SK-N-SH treated with all-trans-retinoic acid at 6 μM for 48 hours (cell line): ENCODE measurements around the gene APLF.

Experiments used
- ATAC-seq: fragments of 200-7000 bp; cut with Tn5 transposase; 3 replicates; pipeline ENCODE4 v1.9.1; 2020; ENCODE audit warnings: mild to moderate bottlenecking, moderate library complexity
- ARNTL ChIP-seq: fragments of 450-650 bp; formaldehyde crosslinking; IDR thresholded peaks from 2 replicates; pipeline ENCODE4 v1.5.0; 2020; ENCODE audit warnings: low read depth, mild to moderate bottlenecking, moderate library complexity, borderline replicate concordance
- BACH2 ChIP-seq: fragments of 250-450 bp; sonication (Bioruptor Pico); IDR thresholded peaks from 2 replicates; pipeline ENCODE4 v1.9.0; 2021; ENCODE audit warnings: mild to moderate bottlenecking, borderline replicate concordance
- CSDC2 ChIP-seq: fragments of 250-450 bp; sonication (Bioruptor Pico); IDR thresholded peaks from 2 replicates; pipeline ENCODE4 v1.5.0; 2020; ENCODE audit warnings: mild to moderate bottlenecking, moderate library complexity
- ESRRG ChIP-seq: fragments of 250-450 bp; sonication (Bioruptor Pico); IDR thresholded peaks from 2 replicates; pipeline ENCODE4 v1.6.1; 2021; ENCODE audit warnings: mild to moderate bottlenecking
- GLIS3 ChIP-seq: fragments of 250-450 bp; sonication (Bioruptor Pico); IDR thresholded peaks from 2 replicates; pipeline ENCODE4 v1.5.0; 2020; ENCODE audit warnings: mild to moderate bottlenecking, moderate library complexity
- ISL1 ChIP-seq: fragments of 250-450 bp; sonication (Bioruptor Pico); IDR thresholded peaks from 2 replicates; pipeline ENCODE4 v2.1.2; 2022; ENCODE audit warnings: mild to moderate bottlenecking, moderate library complexity
- OSR1 ChIP-seq: fragments of 250-450 bp; sonication (Bioruptor Pico); IDR thresholded peaks from 2 replicates; pipeline ENCODE4 v1.8.0; 2022; ENCODE audit warnings: moderate library complexity, mild to moderate bottlenecking, inconsistent platforms
- PPARA ChIP-seq: fragments of 250-450 bp; sonication (Bioruptor Pico); IDR thresholded peaks from 2 replicates; pipeline ENCODE4 v1.5.0; 2020; ENCODE audit warnings: mild to moderate bottlenecking, borderline replicate concordance
- RARB ChIP-seq: fragments of 250-450 bp; sonication (Bioruptor Pico); IDR thresholded peaks from 2 replicates; pipeline ENCODE4 v1.8.0; 2021; ENCODE audit warnings: mild to moderate bottlenecking, moderate library complexity
- SNAI2 ChIP-seq: fragments of 250-450 bp; sonication (Bioruptor Pico); IDR thresholded peaks from 2 replicates; pipeline ENCODE4 v1.5.0; 2020; ENCODE audit warnings: mild to moderate bottlenecking, moderate library complexity
- TCF4 ChIP-seq: fragments of 250-450 bp; sonication (Bioruptor Pico); IDR thresholded peaks from 2 replicates; pipeline ENCODE4 v1.8.0; 2021; ENCODE audit warnings: mild to moderate bottlenecking, moderate library complexity, borderline replicate concordance
- TOX ChIP-seq: fragments of 250-450 bp; sonication (Bioruptor Pico); IDR thresholded peaks from 2 replicates; pipeline ENCODE4 v1.8.0; 2021; ENCODE audit warnings: mild to moderate bottlenecking, moderate library complexity, borderline replicate concordance
- ZC3H10 ChIP-seq: fragments of 250-450 bp; sonication (Bioruptor Pico); IDR thresholded peaks from 2 replicates; pipeline ENCODE4 v1.5.1; 2021; ENCODE audit warnings: mild to moderate bottlenecking, moderate library complexity
- ZFP3 ChIP-seq: fragments of 250-450 bp; sonication (Bioruptor Pico); IDR thresholded peaks from 2 replicates; pipeline ENCODE4 v1.5.0; 2020; ENCODE audit warnings: mild to moderate bottlenecking, moderate library complexity
- ZFP30 ChIP-seq: fragments of 450-650 bp; formaldehyde crosslinking; IDR thresholded peaks from 2 replicates; pipeline ENCODE4 v1.5.0; 2022; ENCODE audit warnings: mild to moderate bottlenecking, moderate library complexity
- ZNF565 ChIP-seq: fragments of 450-650 bp; formaldehyde crosslinking; conservative IDR thresholded peaks from 2 replicates; pipeline ENCODE4 v1.5.0; 2020; ENCODE audit warnings: low read depth, mild to moderate bottlenecking, moderate library complexity
- ZNF70 ChIP-seq: fragments of 450-650 bp; formaldehyde crosslinking; IDR thresholded peaks from 2 replicates; pipeline ENCODE4 v1.5.0; 2020; ENCODE audit warnings: mild to moderate bottlenecking, moderate library complexity
- ZNF8 ChIP-seq: fragments of 450-650 bp; formaldehyde crosslinking; IDR thresholded peaks from 2 replicates; pipeline ENCODE4 v1.5.0; 2020; ENCODE audit warnings: mild to moderate bottlenecking, moderate library complexity
- TF ChIP-seq, protein P1 (sequence below): fragments of 250-450 bp; sonication (Bioruptor Pico); IDR thresholded peaks from 2 replicates; pipeline ENCODE4 v1.8.0; 2021; ENCODE audit warnings: low read depth, mild to moderate bottlenecking, moderate library complexity, borderline replicate concordance
- TF ChIP-seq, protein P2 (sequence below): fragments of 250-450 bp; sonication (Bioruptor Pico); IDR thresholded peaks from 2 replicates; pipeline ENCODE4 v1.5.1; 2021; ENCODE audit warnings: mild to moderate bottlenecking, moderate library complexity
- TF ChIP-seq, protein P3 (sequence below): fragments of 250-450 bp; sonication (Bioruptor Pico); IDR thresholded peaks from 2 replicates; pipeline ENCODE4 v1.5.1; 2020; ENCODE audit warnings: low read depth, mild to moderate bottlenecking, moderate library complexity
- TF ChIP-seq, protein P4 (sequence below): fragments of 250-450 bp; sonication (Bioruptor Pico); IDR thresholded peaks from 2 replicates; pipeline ENCODE4 v1.5.0; 2020; ENCODE audit warnings: mild to moderate bottlenecking, moderate library complexity
- TF ChIP-seq, protein P5 (sequence below): fragments of 250-450 bp; sonication (Bioruptor Pico); IDR thresholded peaks from 2 replicates; pipeline ENCODE4 v1.8.0; 2020; ENCODE audit warnings: mild to moderate bottlenecking, moderate library complexity, borderline replicate concordance

Gene APLF

DNA sequence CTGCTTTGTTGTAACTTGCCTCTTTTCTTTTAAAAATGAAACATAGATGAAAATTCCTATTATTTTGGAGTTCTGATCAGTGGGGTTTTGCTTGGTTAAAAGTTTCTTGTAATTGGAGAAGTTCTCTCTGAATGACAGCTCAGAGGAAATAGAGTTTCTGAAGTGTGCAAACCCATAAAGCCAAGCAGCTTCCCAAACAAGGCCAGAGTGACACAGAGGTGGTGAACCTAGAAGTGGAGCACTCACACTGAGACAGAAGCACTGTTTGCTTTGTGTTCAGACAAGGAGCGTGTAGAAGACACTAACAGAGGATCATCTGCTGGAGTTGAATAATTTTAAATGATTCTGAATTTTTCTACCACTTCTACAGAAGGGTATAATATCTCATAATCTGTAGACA is 49.5 kb upstream of the APLF start (continued):
- TF ChIP-seq, protein P1, sequence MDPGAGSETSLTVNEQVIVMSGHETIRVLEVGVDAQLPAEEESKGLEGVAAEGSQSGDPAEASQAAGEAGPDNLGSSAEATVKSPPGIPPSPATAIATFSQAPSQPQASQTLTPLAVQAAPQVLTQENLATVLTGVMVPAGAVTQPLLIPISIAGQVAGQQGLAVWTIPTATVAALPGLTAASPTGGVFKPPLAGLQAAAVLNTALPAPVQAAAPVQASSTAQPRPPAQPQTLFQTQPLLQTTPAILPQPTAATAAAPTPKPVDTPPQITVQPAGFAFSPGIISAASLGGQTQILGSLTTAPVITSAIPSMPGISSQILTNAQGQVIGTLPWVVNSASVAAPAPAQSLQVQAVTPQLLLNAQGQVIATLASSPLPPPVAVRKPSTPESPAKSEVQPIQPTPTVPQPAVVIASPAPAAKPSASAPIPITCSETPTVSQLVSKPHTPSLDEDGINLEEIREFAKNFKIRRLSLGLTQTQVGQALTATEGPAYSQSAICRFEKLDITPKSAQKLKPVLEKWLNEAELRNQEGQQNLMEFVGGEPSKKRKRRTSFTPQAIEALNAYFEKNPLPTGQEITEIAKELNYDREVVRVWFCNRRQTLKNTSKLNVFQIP (CRISPR knock-in tag): no peak
- no peak for TF ChIP-seq ZNF8 (CRISPR knock-in tag)
- TF ChIP-seq, protein P2, sequence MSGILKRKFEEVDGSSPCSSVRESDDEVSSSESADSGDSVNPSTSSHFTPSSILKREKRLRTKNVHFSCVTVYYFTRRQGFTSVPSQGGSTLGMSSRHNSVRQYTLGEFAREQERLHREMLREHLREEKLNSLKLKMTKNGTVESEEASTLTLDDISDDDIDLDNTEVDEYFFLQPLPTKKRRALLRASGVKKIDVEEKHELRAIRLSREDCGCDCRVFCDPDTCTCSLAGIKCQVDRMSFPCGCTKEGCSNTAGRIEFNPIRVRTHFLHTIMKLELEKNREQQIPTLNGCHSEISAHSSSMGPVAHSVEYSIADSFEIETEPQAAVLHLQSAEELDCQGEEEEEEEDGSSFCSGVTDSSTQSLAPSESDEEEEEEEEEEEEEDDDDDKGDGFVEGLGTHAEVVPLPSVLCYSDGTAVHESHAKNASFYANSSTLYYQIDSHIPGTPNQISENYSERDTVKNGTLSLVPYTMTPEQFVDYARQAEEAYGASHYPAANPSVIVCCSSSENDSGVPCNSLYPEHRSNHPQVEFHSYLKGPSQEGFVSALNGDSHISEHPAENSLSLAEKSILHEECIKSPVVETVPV (CRISPR knock-in tag): no peak
- no peak for TF ChIP-seq ARNTL (CRISPR knock-in tag)
- no peak for TF ChIP-seq ZFP30 (CRISPR knock-in tag)
- no peak for TF ChIP-seq CSDC2
- TF ChIP-seq TCF4: no peak
- TF ChIP-seq OSR1 (CRISPR knock-in tag): no peak
- no peak for TF ChIP-seq ZNF70 (CRISPR knock-in tag)
- no peak for TF ChIP-seq BACH2 (CRISPR knock-in tag)

DNA sequence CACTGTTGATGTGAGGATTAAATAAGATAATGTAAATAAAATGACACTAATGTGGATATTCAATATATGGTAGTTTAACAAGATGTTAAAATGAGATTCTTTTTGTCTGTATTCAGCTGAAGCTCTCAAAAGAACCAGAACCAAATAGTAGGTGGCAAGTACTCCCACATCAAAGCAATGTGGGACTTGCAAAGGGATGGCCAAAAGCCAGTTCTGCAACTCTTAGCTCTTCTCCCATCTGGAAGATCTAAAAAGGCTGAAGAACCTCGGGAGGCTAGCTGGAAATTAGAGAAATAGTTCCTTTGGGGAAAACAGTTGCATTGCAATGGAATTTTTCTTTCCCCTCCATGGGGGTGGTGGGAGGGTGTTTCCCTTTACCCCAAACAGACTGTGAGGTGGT is 49.0 kb upstream of the APLF start:
- no peak for ATAC-seq
- TF ChIP-seq ZFP3: no peak
- TF ChIP-seq ZC3H10 (CRISPR knock-in tag): no peak
- TF ChIP-seq RARB (CRISPR knock-in tag): no peak
- no peak for TF ChIP-seq PPARA (CRISPR knock-in tag)
- TF ChIP-seq OSR1 (CRISPR knock-in tag): no peak
- no peak for TF ChIP-seq ZNF70 (CRISPR knock-in tag)
- TF ChIP-seq, protein P1 (CRISPR knock-in tag): no peak
- TF ChIP-seq, protein P3, sequence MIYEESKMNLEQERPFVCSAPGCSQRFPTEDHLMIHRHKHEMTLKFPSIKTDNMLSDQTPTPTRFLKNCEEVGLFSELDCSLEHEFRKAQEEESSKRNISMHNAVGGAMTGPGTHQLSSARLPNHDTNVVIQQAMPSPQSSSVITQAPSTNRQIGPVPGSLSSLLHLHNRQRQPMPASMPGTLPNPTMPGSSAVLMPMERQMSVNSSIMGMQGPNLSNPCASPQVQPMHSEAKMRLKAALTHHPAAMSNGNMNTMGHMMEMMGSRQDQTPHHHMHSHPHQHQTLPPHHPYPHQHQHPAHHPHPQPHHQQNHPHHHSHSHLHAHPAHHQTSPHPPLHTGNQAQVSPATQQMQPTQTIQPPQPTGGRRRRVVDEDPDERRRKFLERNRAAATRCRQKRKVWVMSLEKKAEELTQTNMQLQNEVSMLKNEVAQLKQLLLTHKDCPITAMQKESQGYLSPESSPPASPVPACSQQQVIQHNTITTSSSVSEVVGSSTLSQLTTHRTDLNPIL (CRISPR knock-in tag): no peak
- TF ChIP-seq ISL1 (CRISPR knock-in tag): no peak
- no peak for TF ChIP-seq GLIS3 (CRISPR knock-in tag)
- TF ChIP-seq BACH2 (CRISPR knock-in tag): no peak
- TF ChIP-seq TCF4: no peak
- no peak for TF ChIP-seq ZNF8 (CRISPR knock-in tag)
- TF ChIP-seq ESRRG (CRISPR knock-in tag): no peak
- no peak for TF ChIP-seq ZFP30 (CRISPR knock-in tag)
- TF ChIP-seq ARNTL (CRISPR knock-in tag): no peak
- TF ChIP-seq, protein P4, sequence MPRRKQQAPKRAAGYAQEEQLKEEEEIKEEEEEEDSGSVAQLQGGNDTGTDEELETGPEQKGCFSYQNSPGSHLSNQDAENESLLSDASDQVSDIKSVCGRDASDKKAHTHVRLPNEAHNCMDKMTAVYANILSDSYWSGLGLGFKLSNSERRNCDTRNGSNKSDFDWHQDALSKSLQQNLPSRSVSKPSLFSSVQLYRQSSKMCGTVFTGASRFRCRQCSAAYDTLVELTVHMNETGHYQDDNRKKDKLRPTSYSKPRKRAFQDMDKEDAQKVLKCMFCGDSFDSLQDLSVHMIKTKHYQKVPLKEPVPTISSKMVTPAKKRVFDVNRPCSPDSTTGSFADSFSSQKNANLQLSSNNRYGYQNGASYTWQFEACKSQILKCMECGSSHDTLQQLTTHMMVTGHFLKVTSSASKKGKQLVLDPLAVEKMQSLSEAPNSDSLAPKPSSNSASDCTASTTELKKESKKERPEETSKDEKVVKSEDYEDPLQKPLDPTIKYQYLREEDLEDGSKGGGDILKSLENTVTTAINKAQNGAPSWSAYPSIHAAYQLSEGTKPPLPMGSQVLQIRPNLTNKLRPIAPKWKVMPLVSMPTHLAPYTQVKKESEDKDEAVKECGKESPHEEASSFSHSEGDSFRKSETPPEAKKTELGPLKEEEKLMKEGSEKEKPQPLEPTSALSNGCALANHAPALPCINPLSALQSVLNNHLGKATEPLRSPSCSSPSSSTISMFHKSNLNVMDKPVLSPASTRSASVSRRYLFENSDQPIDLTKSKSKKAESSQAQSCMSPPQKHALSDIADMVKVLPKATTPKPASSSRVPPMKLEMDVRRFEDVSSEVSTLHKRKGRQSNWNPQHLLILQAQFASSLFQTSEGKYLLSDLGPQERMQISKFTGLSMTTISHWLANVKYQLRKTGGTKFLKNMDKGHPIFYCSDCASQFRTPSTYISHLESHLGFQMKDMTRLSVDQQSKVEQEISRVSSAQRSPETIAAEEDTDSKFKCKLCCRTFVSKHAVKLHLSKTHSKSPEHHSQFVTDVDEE (CRISPR knock-in tag): no peak
- TF ChIP-seq, protein P5, sequence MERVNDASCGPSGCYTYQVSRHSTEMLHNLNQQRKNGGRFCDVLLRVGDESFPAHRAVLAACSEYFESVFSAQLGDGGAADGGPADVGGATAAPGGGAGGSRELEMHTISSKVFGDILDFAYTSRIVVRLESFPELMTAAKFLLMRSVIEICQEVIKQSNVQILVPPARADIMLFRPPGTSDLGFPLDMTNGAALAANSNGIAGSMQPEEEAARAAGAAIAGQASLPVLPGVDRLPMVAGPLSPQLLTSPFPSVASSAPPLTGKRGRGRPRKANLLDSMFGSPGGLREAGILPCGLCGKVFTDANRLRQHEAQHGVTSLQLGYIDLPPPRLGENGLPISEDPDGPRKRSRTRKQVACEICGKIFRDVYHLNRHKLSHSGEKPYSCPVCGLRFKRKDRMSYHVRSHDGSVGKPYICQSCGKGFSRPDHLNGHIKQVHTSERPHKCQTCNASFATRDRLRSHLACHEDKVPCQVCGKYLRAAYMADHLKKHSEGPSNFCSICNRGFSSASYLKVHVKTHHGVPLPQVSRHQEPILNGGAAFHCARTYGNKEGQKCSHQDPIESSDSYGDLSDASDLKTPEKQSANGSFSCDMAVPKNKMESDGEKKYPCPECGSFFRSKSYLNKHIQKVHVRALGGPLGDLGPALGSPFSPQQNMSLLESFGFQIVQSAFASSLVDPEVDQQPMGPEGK: no peak

DNA sequence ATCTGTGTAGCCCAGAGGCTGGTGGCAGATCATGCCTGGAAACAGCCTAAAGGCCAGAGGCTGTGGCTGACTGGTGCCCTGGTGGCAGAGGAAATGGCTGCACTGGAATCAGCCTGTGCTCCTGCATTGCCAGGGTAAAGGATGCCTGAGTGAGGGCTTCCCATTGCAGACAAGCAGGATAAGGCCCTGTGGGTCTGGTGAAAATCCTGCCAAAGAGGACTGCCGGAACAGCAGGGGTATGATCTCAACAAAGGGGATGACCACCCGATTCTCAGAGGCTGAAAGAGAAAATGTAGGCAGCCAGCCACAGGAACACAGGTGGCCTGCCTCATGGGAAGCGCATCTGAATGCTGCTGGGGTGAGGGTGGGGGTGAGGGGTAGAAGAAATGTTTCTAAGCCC is 48.5 kb upstream of the APLF start:
- no peak for ATAC-seq
- TF ChIP-seq SNAI2 (CRISPR knock-in tag): no peak
- TF ChIP-seq ZNF565 (CRISPR knock-in tag): no peak
- TF ChIP-seq ZNF70 (CRISPR knock-in tag): no peak
- TF ChIP-seq TCF4: no peak
- no peak for TF ChIP-seq CSDC2
- no peak for TF ChIP-seq ZNF8 (CRISPR knock-in tag)
- TF ChIP-seq TOX (CRISPR knock-in tag): no peak
- no peak for TF ChIP-seq ZFP3
